CD14-positive monocyte (primary cell): ENCODE measurements around the gene SLC25A23. TPM values are rescaled to one million over a fixed set of nuclear protein-coding genes. Genes with fewer than 3 reads are reported as not detected.
A peak's percentile ranks its signal among the peaks of the same experiment; 100 is the strongest.

Experiments
- DNase-seq, 3 donors: peaks; one replicate each; pipeline ENCODE4 v3.0.0-alpha.2; 2011 to 2022
- H2AFZ ChIP-seq: 2 replicates; pipeline ENCODE4 v1.6.0; 2012; ENCODE audit warnings: mild to moderate bottlenecking, low read depth, low read length, inconsistent platforms; ENCODE audit not compliant: insufficient read depth, poor library complexity, severe bottlenecking
- H3K27ac ChIP-seq, 2 donors: 1 replicate in 1 of 2; 2 replicates in 1 of 2; pipeline ENCODE4 v1.5.1; 2012 to 2013; ENCODE audit warnings: low read length in 2 of 2, control low read depth in 1 of 2, inconsistent platforms in 1 of 2, low read depth in 1 of 2, mild to moderate bottlenecking in 1 of 2
- H3K27me3 ChIP-seq, 2 donors: one replicate each; pipeline versions ENCODE4 v1.6.0 to v1.6.1; 2011 to 2013; ENCODE audit warnings: low read length in 2 of 2; ENCODE audit not compliant: control insufficient read depth in 2 of 2, insufficient read depth in 2 of 2
- H3K36me3 ChIP-seq, 2 donors: replicated peaks in 1 of 2; 1 replicate in 1 of 2; 2 replicates in 1 of 2; pipeline versions ENCODE4 v1.5.1 to v1.6.1; 2012 to 2013; ENCODE audit warnings: low read length in 2 of 2, control low read depth in 1 of 2, inconsistent platforms in 1 of 2, mild to moderate bottlenecking in 1 of 2; ENCODE audit not compliant: insufficient read depth in 2 of 2, control insufficient read depth in 1 of 2
- H3K4me1 ChIP-seq, 2 donors: 1 replicate in 1 of 2; 2 replicates in 1 of 2; pipeline versions ENCODE4 v1.5.1 to v1.6.1; 2012 to 2013; ENCODE audit warnings: low read length in 2 of 2, control low read depth in 1 of 2, inconsistent platforms in 1 of 2, mild to moderate bottlenecking in 1 of 2, moderate library complexity in 1 of 2; ENCODE audit not compliant: insufficient read depth in 2 of 2, control insufficient read depth in 1 of 2
- H3K4me2 ChIP-seq: replicated peaks from 2 replicates; pipeline ENCODE3; 2012; ENCODE audit warnings: low read length, moderate library complexity, mild to moderate bottlenecking; ENCODE audit not compliant: poor library complexity, severe bottlenecking; ENCODE audit errors: extremely low read depth
- H3K4me3 ChIP-seq, 3 experiments: fragments of 200-600 bp in 1 of 3; sonication (generic) in 1 of 3; replicated peaks in 1 of 3; 1 replicate in 2 of 3; 2 replicates in 1 of 3; pipeline ENCODE4 v1.5.1; 2011 to 2013; ENCODE audit warnings: low read length in 3 of 3, mild to moderate bottlenecking in 3 of 3, control low read depth in 2 of 3, low read depth in 2 of 3, inconsistent platforms in 1 of 3, moderate library complexity in 1 of 3
- H3K79me2 ChIP-seq: 2 replicates; pipeline ENCODE4 v1.6.0; 2012; ENCODE audit warnings: mild to moderate bottlenecking, control low read depth, inconsistent platforms, low read length, moderate library complexity; ENCODE audit not compliant: insufficient read depth
- H3K9ac ChIP-seq: 2 replicates; pipeline ENCODE4 v1.6.0; 2017; ENCODE audit warnings: low read length, mild to moderate bottlenecking; ENCODE audit not compliant: insufficient read depth, poor library complexity, severe bottlenecking
- H3K9me3 ChIP-seq, 2 donors: replicated peaks in 1 of 2; 1 replicate in 1 of 2; 2 replicates in 1 of 2; pipeline versions ENCODE4 v1.5.1 to v1.6.1; 2012 to 2013; ENCODE audit warnings: low read length in 2 of 2, control low read depth in 1 of 2; ENCODE audit not compliant: control insufficient read depth in 1 of 2, insufficient read depth in 1 of 2
- H4K20me1 ChIP-seq: 2 replicates; pipeline ENCODE4 v1.6.0; 2012; ENCODE audit warnings: mild to moderate bottlenecking, low read length, control low read depth, moderate library complexity; ENCODE audit not compliant: insufficient read depth
- H3K27ac Mint-ChIP-seq, 7 donors: one replicate each; pipeline ENCODE4 v1.8.0; 2020; ENCODE audit warnings: mild to moderate bottlenecking in 7 of 7, mixed read lengths in 7 of 7, moderate library complexity in 6 of 7, inconsistent platforms in 2 of 7
- H3K27me3 Mint-ChIP-seq, 3 donors: one replicate each; pipeline ENCODE4 v1.8.0; 2021 to 2022; ENCODE audit warnings: low read depth in 3 of 3, mild to moderate bottlenecking in 3 of 3, mixed read lengths in 3 of 3, moderate library complexity in 3 of 3, inconsistent platforms in 1 of 3
- H3K36me3 Mint-ChIP-seq, 2 donors: one replicate each; pipeline ENCODE4 v1.8.0; 2020; ENCODE audit warnings: mixed read lengths in 2 of 2, inconsistent platforms in 1 of 2, mild to moderate bottlenecking in 1 of 2
- H3K4me1 Mint-ChIP-seq: one replicate; pipeline ENCODE4 v1.8.0; 2020; ENCODE audit warnings: mild to moderate bottlenecking, mixed read lengths
- H3K4me3 Mint-ChIP-seq, 2 donors: one replicate each; pipeline ENCODE4 v1.8.0; 2020; ENCODE audit warnings: mild to moderate bottlenecking in 2 of 2, mixed read lengths in 2 of 2, moderate library complexity in 1 of 2
- H3K9me3 Mint-ChIP-seq, 7 donors: one replicate each; pipeline ENCODE4 v1.8.0; 2020 to 2022; ENCODE audit warnings: mixed read lengths in 7 of 7, mild to moderate bottlenecking in 6 of 7, moderate library complexity in 6 of 7, inconsistent platforms in 2 of 7
- CTCF ChIP-seq: fragments of 200-600 bp; IDR thresholded peaks from one replicate; pipeline ENCODE4 v1.8.0; 2022; ENCODE audit warnings: antibody characterized with exemption, mild to moderate bottlenecking
- WGBS: methylation state at CpG from one replicate; pipeline ENCODE4 v1.1.5; 2013; ENCODE audit warnings: missing lambda C conversion rate; ENCODE audit not compliant: insufficient coverage; 5-methylcytosine and 5-hydroxymethylcytosine counted together
- intact Hi-C, 2 donors: fragments of 100-400 bp; cut with micrococcal nuclease; formaldehyde crosslinking; loops; one replicate each; pipeline versions ENCODE4 v1.15.0 to v1.15.1; 2023
- polyA plus RNA-seq, 3 donors: library from polyadenylated mRNA; depleted of rRNA in 1 of 3; unstranded in 2 of 3; stranded (reverse) in 1 of 3; fragments of 300-500 nt in 2 of 3; fragments of >200 nt in 1 of 3; fragmentation: Illumina TruSeq in 2 of 3; gene quantifications; 1 replicate in 2 of 3; 2 replicates in 1 of 3; pipeline ENCODE4 v1.2.3, GENCODE V29; 2012 to 2021

Gene SLC25A23
- polyA plus RNA-seq, 3 donors: 0.11 to 0.15 TPM; not detected in 1

- peaks cover 4 to 9% (median 9%) of the 10 kb centered on the region in 3 donors for H3K27me3 Mint-ChIP-seq
- H3K9ac ChIP-seq: no peak overlapping the region
- peaks cover 10 to 11% of the 10 kb centered on the region in 2 donors for H3K9me3 ChIP-seq
- no peak for DNase-seq
- H2AFZ ChIP-seq: no peak overlapping the region
- H3K4me1 ChIP-seq: no peaks in the 10 kb centered on the region
- no peak overlapping the region for H3K4me3 Mint-ChIP-seq
- no peaks in the 10 kb centered on the region for H3K27me3 ChIP-seq
- peaks cover 8% of the 10 kb centered on the region for H3K4me1 Mint-ChIP-seq
- H3K36me3 Mint-ChIP-seq: peaks cover 0 to 3% of the 10 kb centered on the region in 2 donors
- no peaks in the 10 kb centered on the region for H4K20me1 ChIP-seq
- peak overlapping the region in 1 of 7 donors; percentile 40 for H3K27ac Mint-ChIP-seq
- H3K9me3 Mint-ChIP-seq: peaks cover 9 to 17% (median 10%) of the 10 kb centered on the region in 7 donors
- intact Hi-C loops: no loop called here
- H3K36me3 ChIP-seq: no peaks in the 10 kb centered on the region
- no peak overlapping the region for H3K27ac ChIP-seq
- WGBS: 25% methylated on average over 1 of the region's 2 CpGs
- H3K4me3 ChIP-seq: no peak overlapping the region
- no peak for TF ChIP-seq CTCF
- H3K79me2 ChIP-seq: no peaks in the 10 kb centered on the region
- H3K4me2 ChIP-seq: no peak overlapping the region
Observed at GRCh38 chr19:6490134-6490533, 30.5 kb upstream of the SLC25A23 start.

- no peaks in the 10 kb centered on the region for H3K4me1 ChIP-seq
- no peak overlapping the region for H3K9ac ChIP-seq
- peak overlapping the region in 1 of 2 donors; percentile 39 for H3K4me3 Mint-ChIP-seq
- H3K27ac ChIP-seq: no peak overlapping the region
- H3K36me3 Mint-ChIP-seq: peaks cover 0 to 3% of the 10 kb centered on the region in 2 donors
- no peak overlapping the region for H3K4me3 ChIP-seq
- H3K27me3 Mint-ChIP-seq: peaks cover 4 to 9% (median 7%) of the 10 kb centered on the region in 3 donors
- H3K4me1 Mint-ChIP-seq: peaks cover 8% of the 10 kb centered on the region
- no peaks in the 10 kb centered on the region for H3K79me2 ChIP-seq
- H3K27ac Mint-ChIP-seq: peak overlapping the region in 2 of 7 donors; percentile 21 to 23
- H3K4me2 ChIP-seq: no peak overlapping the region
- no peaks in the 10 kb centered on the region for H4K20me1 ChIP-seq
- peak overlapping the region; percentile 2 for H2AFZ ChIP-seq
- no peaks in the 10 kb centered on the region for H3K27me3 ChIP-seq
- H3K9me3 Mint-ChIP-seq: peaks cover 9 to 17% (median 10%) of the 10 kb centered on the region in 7 donors
- no peaks in the 10 kb centered on the region for H3K36me3 ChIP-seq
- DNase-seq: no peak
- no peak for TF ChIP-seq CTCF
- WGBS: 47% methylated on average over 3 of the region's 15 CpGs
- intact Hi-C loops: no loop called here
- H3K9me3 ChIP-seq: peaks cover 10 to 11% of the 10 kb centered on the region in 2 donors
Observed at GRCh38 chr19:6489278-6490061, 29.9 kb upstream of the SLC25A23 start.
